Muscle layer of colon (tissue), 2 donors: Measurements from ENCODE around the gene UBE2D3.

Source experiments
- H3K27ac ChIP-seq: one replicate; pipeline ENCODE4 v1.7.0; 2013; ENCODE audit warnings: low read depth, mild to moderate bottlenecking, low read length, moderate library complexity
- H3K27me3 ChIP-seq, 2 donors: one replicate each; pipeline ENCODE4 v1.7.0; 2013; ENCODE audit warnings: low read length in 2 of 2, mild to moderate bottlenecking in 2 of 2; ENCODE audit not compliant: insufficient read depth in 2 of 2, control insufficient read depth in 1 of 2
- H3K36me3 ChIP-seq: one replicate; pipeline ENCODE4 v1.7.0; 2013; ENCODE audit warnings: mild to moderate bottlenecking, low read length; ENCODE audit not compliant: insufficient read depth
- H3K4me1 ChIP-seq: one replicate; pipeline ENCODE4 v1.7.0; 2013; ENCODE audit warnings: mild to moderate bottlenecking, low read length; ENCODE audit not compliant: insufficient read depth
- H3K4me3 ChIP-seq, 2 donors: one replicate each; pipeline ENCODE4 v1.7.0; 2013; ENCODE audit warnings: low read length in 2 of 2, low read depth in 1 of 2, mild to moderate bottlenecking in 1 of 2, moderate library complexity in 1 of 2
- H3K9ac ChIP-seq: one replicate; pipeline ENCODE4 v1.7.0; 2013; ENCODE audit warnings: low read length
- H3K9me3 ChIP-seq: one replicate; pipeline ENCODE4 v1.7.0; 2013; ENCODE audit warnings: mild to moderate bottlenecking, low read length
- donor health status: abdominal sarcoma.
- donor health status: Adenocarcinoma of cecum.

UBE2D3 gene

GRCh38 chr4:102815981-102816380 lies 11.4 kb downstream of the UBE2D3 start:
- no peaks in the 10 kb centered on the region for H3K27me3 ChIP-seq
- H3K9me3 ChIP-seq: no peaks in the 10 kb centered on the region
- peaks cover 85% of the 10 kb centered on the region for H3K4me1 ChIP-seq
- no peaks in the 10 kb centered on the region for H3K36me3 ChIP-seq
- no peak overlapping the region for H3K27ac ChIP-seq
- H3K4me3 ChIP-seq: no peak overlapping the region
- H3K9ac ChIP-seq: no peak overlapping the region

DNA sequence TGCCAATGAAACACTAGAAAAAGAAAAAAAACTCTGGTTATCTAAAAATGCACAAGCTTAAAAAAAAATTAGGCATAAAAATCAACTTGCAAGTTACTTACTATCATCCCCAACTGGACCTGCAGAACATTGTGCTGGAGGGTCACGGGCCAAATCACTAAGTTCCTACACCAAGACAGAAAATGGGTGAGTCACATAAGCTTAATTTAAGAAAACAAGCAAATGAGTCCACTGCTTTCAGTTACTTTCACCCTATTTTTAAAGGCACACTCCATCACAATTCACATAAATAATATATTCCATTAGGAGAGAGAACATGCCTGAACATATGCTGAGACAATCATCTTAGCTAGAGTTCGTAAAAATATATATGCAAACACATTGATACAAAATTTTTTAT lies 17.7 kb downstream of the UBE2D3 start:
- Histone ChIP-seq H3K27ac (no peak overlapping the region), H3K9ac (no peak overlapping the region), H3K4me3 (no peak overlapping the region), H3K27me3 (no peaks in the 10 kb centered on the region), H3K36me3 (peaks cover 12% of the 10 kb centered on the region), H3K9me3 (no peaks in the 10 kb centered on the region), H3K4me1 (peaks cover 49% of the 10 kb centered on the region)

GRCh38 chr4:102809190-102809589 lies 18.2 kb downstream of the UBE2D3 start:
- peaks cover 15% of the 10 kb centered on the region for H3K36me3 ChIP-seq
- H3K9ac ChIP-seq: no peak overlapping the region
- no peaks in the 10 kb centered on the region for H3K9me3 ChIP-seq
- H3K27ac ChIP-seq: no peak overlapping the region
- H3K4me1 ChIP-seq: peaks cover 44% of the 10 kb centered on the region
- no peaks in the 10 kb centered on the region for H3K27me3 ChIP-seq
- H3K4me3 ChIP-seq: no peak overlapping the region

GRCh38 chr4:102808009-102808408 lies 19.3 kb downstream of the UBE2D3 start:
- Histone ChIP-seq H3K27me3 (no peaks in the 10 kb centered on the region), H3K9me3 (no peaks in the 10 kb centered on the region), H3K4me1 (peaks cover 33% of the 10 kb centered on the region), H3K4me3 (no peak overlapping the region), H3K36me3 (peaks cover 17% of the 10 kb centered on the region), H3K27ac (no peak overlapping the region), H3K9ac (no peak overlapping the region)

DNA sequence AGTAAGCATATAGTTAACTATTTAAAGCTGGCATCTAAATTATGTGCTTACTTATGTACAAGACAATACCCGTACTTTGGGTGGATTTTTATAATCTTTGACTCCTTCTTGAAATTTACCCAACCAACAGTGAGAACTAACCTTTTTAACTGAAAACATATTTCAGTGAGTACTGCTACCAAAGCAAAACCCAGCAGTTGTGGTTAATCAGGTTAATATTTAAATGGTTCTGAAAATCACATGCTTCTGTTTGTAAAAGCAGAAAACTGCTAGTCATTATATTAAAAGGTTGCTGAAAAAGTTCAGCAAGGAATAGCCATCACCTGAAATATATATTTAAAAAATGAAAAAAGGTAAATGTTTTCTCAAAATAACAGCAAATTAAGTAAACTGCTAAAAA lies 20.0 kb downstream of the UBE2D3 start:
- Histone ChIP-seq H3K4me1 (peaks cover 30% of the 10 kb centered on the region), H3K9me3 (no peaks in the 10 kb centered on the region)

DNA sequence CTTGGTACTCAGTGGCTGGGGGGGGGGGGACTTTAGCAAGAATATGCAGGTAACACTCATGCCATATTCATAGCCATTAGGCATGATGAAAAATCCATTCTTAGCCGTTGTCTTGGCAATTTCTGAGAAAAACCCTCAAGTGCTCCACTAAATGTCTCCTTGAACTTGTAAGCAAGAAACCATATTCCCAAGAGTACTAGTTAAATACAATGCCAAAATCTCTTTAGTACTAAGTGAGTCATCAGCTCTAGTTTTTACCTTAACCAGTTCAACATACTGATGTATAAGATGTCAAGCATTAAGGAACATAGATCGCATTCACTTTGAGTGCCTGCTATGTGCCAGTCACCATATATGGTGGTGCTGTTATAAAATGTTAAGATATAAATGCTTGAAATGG lies 27.5 kb downstream of the UBE2D3 start:
- H3K36me3 ChIP-seq: peaks cover 55% of the 10 kb centered on the region
- H3K27ac ChIP-seq: no peak overlapping the region
- no peaks in the 10 kb centered on the region for H3K27me3 ChIP-seq
- H3K4me3 ChIP-seq: no peak overlapping the region
- peaks cover 4% of the 10 kb centered on the region for H3K4me1 ChIP-seq
- no peaks in the 10 kb centered on the region for H3K9me3 ChIP-seq
- no peak overlapping the region for H3K9ac ChIP-seq

More for the DNA sequence above, 20.0 kb downstream of the UBE2D3 start:
- Histone ChIP-seq H3K9ac (no peak overlapping the region), H3K27ac (no peak overlapping the region), H3K27me3 (no peaks in the 10 kb centered on the region), H3K36me3 (peaks cover 24% of the 10 kb centered on the region), H3K4me3 (no peak overlapping the region)

DNA sequence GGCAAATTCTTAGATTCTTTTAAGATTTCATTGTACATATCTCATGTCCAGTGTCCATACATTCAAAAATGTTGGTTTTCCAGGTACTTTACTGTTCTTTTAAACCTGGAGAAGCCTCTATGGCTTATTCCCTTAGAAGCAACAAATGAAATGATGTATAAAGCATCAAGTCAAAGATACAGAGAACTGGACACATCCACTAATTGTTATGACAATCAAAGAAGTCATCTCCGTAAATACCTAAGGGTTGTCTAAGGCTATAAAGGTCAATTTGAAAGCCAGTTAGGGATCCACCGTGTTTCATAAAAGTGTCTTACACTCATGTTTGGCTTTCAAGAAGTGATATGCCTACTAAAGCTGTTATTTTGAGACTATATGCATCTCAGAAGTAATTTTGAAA lies 32.4 kb downstream of the UBE2D3 start:
- H3K9me3 ChIP-seq: no peaks in the 10 kb centered on the region
- no peak overlapping the region for H3K4me3 ChIP-seq
- H3K27me3 ChIP-seq: no peaks in the 10 kb centered on the region
- H3K4me1 ChIP-seq: peaks cover 6% of the 10 kb centered on the region
- peaks cover 32% of the 10 kb centered on the region for H3K36me3 ChIP-seq
- H3K27ac ChIP-seq: no peak overlapping the region
- H3K9ac ChIP-seq: no peak overlapping the region

DNA sequence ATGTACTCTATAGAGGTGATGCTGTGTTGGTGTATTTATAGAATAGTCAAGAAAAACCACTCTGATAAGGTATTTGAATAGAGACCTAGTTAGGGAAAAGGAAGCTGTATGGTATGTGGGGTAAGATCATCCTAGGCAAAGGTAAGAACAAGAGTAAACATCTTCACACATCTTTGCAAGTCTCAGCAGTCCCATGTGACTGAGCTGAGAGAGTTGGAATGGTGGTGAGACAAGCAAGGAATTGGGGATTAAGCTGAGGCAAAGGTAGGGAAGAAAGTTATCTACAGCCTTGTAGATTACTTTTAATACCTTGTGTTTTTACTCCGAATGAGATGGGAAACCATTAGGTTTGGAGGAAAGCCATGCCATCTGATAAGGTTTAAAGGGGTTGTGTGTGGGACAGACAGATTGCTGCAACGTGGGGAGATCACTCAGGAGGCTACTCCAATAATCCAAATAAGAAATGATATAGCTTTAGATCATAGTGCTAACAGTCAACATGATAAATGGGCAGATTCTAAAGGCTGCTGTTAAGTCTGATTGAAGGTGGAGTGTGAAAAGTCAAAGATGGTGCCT lies 34.9 kb downstream of the UBE2D3 start:
- Histone ChIP-seq H3K27ac (no peak overlapping the region), H3K36me3 (peaks cover 16% of the 10 kb centered on the region), H3K4me1 (peaks cover 6% of the 10 kb centered on the region), H3K27me3 (no peaks in the 10 kb centered on the region), H3K9ac (no peak overlapping the region), H3K4me3 (no peak overlapping the region), H3K9me3 (no peaks in the 10 kb centered on the region)

GRCh38 chr4:102791318-102791835 lies 36.0 kb downstream of the UBE2D3 start:
- no peaks in the 10 kb centered on the region for H3K27me3 ChIP-seq
- no peak overlapping the region for H3K27ac ChIP-seq

GRCh38 chr4:102789317-102789717 lies 38.0 kb downstream of the UBE2D3 start:
- no peaks in the 10 kb centered on the region for H3K27me3 ChIP-seq

More at GRCh38 chr4:102791318-102791835, 36.0 kb downstream of the UBE2D3 start:
- H3K36me3 ChIP-seq: peaks cover 12% of the 10 kb centered on the region
- no peaks in the 10 kb centered on the region for H3K9me3 ChIP-seq
- H3K4me3 ChIP-seq: no peak overlapping the region
- peaks cover 6% of the 10 kb centered on the region for H3K4me1 ChIP-seq
- H3K9ac ChIP-seq: no peak overlapping the region

DNA sequence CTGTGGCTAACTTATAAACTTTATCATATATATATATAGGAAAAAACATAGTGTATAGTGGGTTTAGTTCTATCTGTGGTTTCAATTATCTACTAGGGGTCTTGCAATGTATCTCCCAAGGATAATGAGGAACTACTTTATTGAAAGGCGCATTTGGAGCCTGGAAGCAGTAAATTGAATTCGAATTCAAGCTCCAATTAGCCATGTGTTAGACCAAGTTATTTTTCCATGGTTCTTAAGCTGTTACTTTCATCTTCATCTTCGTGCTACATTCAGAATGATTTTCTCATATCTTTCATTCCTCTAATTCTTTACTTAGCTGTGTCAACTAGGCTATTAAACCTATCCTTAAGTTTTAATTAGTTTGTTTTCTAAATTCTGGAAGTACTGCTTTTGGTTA lies 39.4 kb downstream of the UBE2D3 start:
- Histone ChIP-seq H3K27me3 (no peaks in the 10 kb centered on the region), H3K4me1 (no peaks in the 10 kb centered on the region), H3K9me3 (no peaks in the 10 kb centered on the region), H3K36me3 (peaks cover 7% of the 10 kb centered on the region), H3K27ac (no peak overlapping the region), H3K9ac (no peak overlapping the region), H3K4me3 (no peak overlapping the region)

More at GRCh38 chr4:102789317-102789717, 38.0 kb downstream of the UBE2D3 start:
- Histone ChIP-seq H3K4me1 (no peaks in the 10 kb centered on the region), H3K9me3 (no peaks in the 10 kb centered on the region), H3K36me3 (peaks cover 7% of the 10 kb centered on the region), H3K9ac (no peak overlapping the region), H3K4me3 (no peak overlapping the region), H3K27ac (no peak overlapping the region)
